GM19397 (cell line): Measurements from ENCODE around the gene MYL3.

Experiments used
- ATAC-seq: cut with Tn5 transposase; IDR thresholded peaks from one replicate; pipeline ENCODE4 v1.9.1; 2021; ENCODE audit warnings: mild to moderate bottlenecking, moderate library complexity; ENCODE audit not compliant: unreplicated experiment

Gene MYL3

GRCh38 chr3:46851364-46852333 is 11.6 kb downstream of the MYL3 start:
- no peak for ATAC-seq

GRCh38 chr3:46850468-46850779 is 12.8 kb downstream of the MYL3 start:
- ATAC-seq, result no peak

- ATAC-seq, result no peak
Measured at GRCh38 chr3:46849686-46850467, 13.4 kb downstream of the MYL3 start.

DNA sequence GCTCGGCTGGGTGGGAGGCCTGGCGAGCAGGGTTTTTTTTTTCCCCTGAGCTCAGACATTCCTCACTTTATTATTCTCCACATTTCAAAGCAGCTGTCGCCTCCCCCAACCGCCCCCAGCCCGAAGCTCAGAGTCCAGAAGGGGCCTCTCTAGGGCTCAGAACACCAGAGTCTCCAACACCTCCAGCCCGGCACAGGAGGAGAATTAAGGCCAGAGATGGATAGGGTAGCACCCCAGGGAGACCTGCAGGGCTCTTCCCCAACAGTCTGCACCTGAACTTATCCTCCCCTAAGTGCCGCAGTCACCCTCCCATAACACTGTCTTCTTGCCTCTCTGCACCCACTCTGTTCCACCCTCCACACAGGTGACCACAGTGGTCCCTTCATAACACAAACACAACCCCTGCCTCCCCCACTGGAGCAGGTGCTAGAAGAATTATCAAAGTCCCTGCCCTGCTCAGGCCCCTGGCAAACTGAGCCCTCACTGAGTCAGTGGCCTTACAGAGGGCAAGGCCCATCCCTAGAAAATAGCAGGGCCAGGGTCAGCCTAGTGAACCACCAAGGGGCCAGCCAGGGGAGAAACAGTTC is 14.1 kb downstream of the MYL3 start:
- no peak for ATAC-seq

- no peak for ATAC-seq
Measured at GRCh38 chr3:46848271-46849044, 14.8 kb downstream of the MYL3 start.

DNA sequence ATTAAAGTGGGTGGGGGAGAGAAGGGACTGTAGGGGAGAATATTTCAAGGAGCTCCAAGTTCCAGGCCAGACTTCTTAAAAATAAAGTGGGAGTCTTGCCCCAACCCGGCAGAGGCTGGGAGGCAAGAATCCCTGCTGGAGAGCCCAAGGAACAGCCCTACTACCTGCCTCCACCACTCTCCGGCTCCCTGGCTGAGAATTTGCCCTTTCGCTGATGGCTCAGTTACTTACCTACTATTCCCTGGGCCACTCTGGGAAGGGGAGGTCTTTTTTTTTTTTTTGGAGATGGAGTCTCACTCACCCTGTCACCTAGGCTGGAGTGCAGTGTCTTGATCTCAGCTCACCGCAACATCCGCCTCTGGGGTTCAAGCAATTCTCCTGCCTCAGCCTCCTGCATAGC is 15.5 kb downstream of the MYL3 start:
- ATAC-seq, result no peak

GRCh38 chr3:46846624-46847542 is 16.4 kb downstream of the MYL3 start:
- no peak for ATAC-seq

- peak; percentile 80 for ATAC-seq
Measured at GRCh38 chr3:46845860-46846623, 17.2 kb downstream of the MYL3 start.

DNA sequence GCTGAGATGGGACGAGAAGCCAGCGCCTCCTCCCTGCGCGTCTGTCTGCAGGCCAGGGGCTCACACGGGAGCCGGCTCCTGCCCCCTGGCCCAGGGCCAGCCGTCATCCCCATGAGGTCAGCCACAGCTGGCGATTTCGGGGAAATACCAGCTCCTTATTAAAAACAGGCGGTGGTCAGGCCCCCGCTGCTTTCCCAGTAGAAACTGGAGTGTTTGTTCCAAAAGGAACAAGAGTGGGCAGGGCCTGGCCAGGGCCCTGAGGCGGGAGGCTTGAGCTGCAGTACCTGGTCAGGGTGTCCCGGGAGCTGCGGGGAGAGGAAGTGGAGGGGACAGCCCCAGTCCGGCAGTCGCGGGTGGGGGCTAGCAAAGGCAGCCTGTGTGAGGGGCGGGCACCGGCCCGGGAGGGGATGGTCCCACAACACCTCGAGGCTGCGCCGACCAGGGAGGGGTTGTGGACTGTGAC is 17.8 kb downstream of the MYL3 start:
- ATAC-seq, result peak; percentile 60

GRCh38 chr3:46844881-46845312 is 18.3 kb downstream of the MYL3 start:
- ATAC-seq, result no peak

- no peak for ATAC-seq
Measured at GRCh38 chr3:46844397-46844796, 18.8 kb downstream of the MYL3 start.

DNA sequence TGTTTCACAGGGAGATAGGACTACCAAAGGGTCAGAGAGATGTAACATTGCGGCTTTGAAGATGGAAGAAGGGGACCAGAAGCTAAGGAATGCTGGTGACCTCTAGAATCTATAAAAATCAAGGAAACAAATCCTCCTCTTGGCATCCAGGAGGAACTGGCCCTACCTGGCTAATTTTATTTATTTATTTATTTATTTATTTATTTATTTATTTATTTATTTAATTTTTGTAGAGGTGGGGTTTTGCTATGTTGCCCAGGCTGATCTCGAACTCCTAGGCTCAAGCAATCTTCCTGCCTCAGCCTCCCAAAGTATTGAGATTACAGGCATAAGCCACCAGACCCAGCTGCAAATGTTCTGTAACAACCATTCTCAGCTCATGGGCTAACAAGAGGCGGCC is 19.7 kb downstream of the MYL3 start:
- ATAC-seq, result no peak

DNA sequence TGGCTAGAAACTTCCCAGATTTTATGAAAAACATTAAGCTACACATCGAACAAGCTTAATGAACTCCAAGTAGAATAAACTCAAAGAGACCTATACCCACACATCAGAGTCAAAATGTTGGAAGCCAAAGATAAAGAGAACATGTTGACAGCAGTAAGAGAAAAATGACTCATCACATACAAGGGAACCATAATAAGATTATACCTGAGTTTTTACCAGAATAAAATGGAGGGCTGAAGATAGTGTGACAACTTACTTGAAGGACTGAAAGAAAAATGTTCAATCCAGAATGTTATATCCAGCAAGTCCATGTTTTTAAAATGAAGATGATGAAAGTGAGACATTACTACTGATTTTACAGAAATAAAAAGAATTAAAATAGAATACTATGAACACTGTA is 22.8 kb downstream of the MYL3 start:
- ATAC-seq, result no peak

GRCh38 chr3:46838301-46838700 is 24.9 kb downstream of the MYL3 start:
- ATAC-seq, result no peak

DNA sequence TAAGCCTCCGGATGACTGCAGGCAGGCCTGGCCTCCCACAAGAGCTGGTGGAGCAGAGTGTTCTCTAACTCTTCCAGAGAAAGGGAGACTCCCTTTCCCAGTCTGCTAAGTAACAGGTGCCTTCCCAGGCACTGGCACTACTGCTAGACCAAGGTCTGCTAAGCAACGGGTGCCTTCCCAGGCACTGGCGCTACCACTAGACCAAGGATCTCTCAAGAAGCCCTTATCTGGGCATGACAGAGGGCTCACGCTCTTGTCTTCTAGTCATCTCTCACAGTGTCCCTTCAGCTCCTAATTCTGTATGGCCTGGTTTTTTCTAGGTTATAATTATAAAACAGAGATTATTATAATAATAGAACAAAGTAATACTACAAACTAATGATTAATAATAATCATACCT is 27.8 kb downstream of the MYL3 start:
- ATAC-seq, result no peak

GRCh38 chr3:46835054-46835453 is 28.2 kb downstream of the MYL3 start:
- ATAC-seq, result no peak

DNA sequence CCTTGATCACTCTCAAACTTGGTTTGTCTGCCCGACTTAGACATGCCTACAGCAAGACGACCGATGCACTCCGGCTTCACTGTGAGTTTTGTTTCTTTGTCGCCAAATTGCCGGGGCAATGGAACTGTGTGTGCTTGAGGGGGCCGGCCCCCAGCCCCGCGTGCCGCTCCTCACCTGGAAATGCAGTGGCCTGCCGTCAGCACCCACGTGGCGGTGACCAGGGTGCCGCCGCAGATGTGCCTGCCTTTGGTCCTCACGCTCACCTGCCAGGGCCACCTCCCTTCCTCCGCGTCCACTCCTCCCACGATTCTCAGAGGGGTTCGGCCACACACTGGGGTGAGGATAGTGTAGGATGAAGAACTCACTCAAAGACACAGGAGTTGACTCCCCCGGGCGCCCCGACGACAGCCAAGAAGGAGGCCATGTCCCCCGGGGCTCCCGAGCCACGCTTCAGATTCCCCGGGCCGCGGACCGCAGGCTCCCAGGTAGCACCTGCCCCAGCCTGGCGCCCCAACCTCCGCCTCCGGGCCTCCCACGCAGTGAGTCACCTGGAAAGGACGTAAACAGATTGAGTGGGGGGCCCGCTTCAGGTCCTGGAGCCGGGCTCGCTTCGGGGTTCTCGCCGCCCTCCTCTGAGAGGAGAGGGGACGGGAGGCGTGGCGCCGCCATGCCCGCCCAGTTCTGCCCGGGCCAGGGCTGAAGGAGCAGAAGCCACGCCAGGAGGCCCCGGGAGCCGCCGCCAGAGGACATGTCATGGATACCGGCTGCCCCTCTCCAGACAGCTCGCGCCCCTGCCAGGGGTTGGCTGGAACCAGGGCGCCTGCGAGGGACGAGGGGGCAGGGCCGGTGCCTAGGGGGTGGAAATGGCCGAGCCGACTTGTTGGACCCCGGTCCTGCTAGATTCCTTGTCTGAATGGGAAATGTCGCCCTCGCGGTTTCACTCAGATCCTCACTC is 29.6 kb downstream of the MYL3 start:
- no peak for ATAC-seq

- ATAC-seq, result no peak
Measured at GRCh38 chr3:46831841-46832240, 31.4 kb downstream of the MYL3 start.
